Endothelial cell of umbilical vein (primary cell): Measurements from ENCODE around the gene GDI1. TPM values are rescaled to one million over a fixed set of nuclear protein-coding genes. Genes with fewer than 3 reads are reported as not detected.

Source experiments
- BruUV-seq: library from RNA; stranded (reverse); fragments of 400-500 nt; replicated peaks from 2 replicates; lab custom pipeline; 2021; lab: Mats Ljungman, UMichigan
- CTCF ChIA-PET: fragments of 300-600, 350-600 bp; sonication (Branson Sonifier 250); formaldehyde crosslinking; loops from one replicate; lab custom pipeline; 2021; ENCODE audit warnings: antibody characterized with exemption, inconsistent platforms; lab: Charles Lee
- POLR2A ChIA-PET: fragments of 300-600, 350-600 bp; sonication (Branson Sonifier 250); formaldehyde crosslinking; loops from one replicate; lab custom pipeline; 2021; ENCODE audit warnings: antibody characterized with exemption, inconsistent platforms; lab: Charles Lee
- DNase-seq: peaks from one replicate; pipeline ENCODE4 v3.0.0-alpha.2; 2011; ENCODE audit warnings: low read depth, low spot score
- FAIRE-seq: peaks from 2 replicates; lab custom pipeline; 2011; peaks lifted over from hg19 to GRCh38; lab: Jason Lieb, UNC
- H2AFZ ChIP-seq: 2 replicates; pipeline ENCODE4 v1.6.0; 2012; ENCODE audit warnings: low read depth, low read length, control low read depth, inconsistent platforms
- H3K27ac ChIP-seq: 2 replicates; pipeline ENCODE4 v1.5.1; 2011; ENCODE audit warnings: low read depth, mild to moderate bottlenecking, control low read depth, low read length, moderate library complexity; ENCODE audit not compliant: insufficient read depth
- H3K27me3 ChIP-seq, 2 experiments: 2 replicates each; pipeline versions ENCODE4 v1.6.0 to v1.6.1; 2011; ENCODE audit warnings: low read length in 2 of 2, mixed read lengths in 1 of 2; ENCODE audit not compliant: control insufficient read depth in 2 of 2, insufficient read depth in 2 of 2
- H3K36me3 ChIP-seq, 2 experiments: 2 replicates in 1 of 2; 3 replicates in 1 of 2; pipeline ENCODE4 v1.5.1; 2011; ENCODE audit warnings: low read length in 2 of 2, mild to moderate bottlenecking in 1 of 2, moderate library complexity in 1 of 2; ENCODE audit not compliant: control insufficient read depth in 2 of 2, insufficient read depth in 2 of 2; ENCODE audit errors: extremely low read depth in 1 of 2
- H3K4me1 ChIP-seq: 3 replicates; pipeline ENCODE4 v1.5.1; 2011; ENCODE audit warnings: mild to moderate bottlenecking, low read length; ENCODE audit not compliant: control insufficient read depth, insufficient read depth; ENCODE audit errors: extremely low read depth
- H3K4me2 ChIP-seq: 2 replicates; pipeline ENCODE4 v1.6.1; 2011; ENCODE audit warnings: low read length, control low read depth, mixed read lengths; ENCODE audit not compliant: insufficient read depth
- H3K4me3 ChIP-seq, 3 experiments: fragments of 200-600 bp in 1 of 3; sonication (generic), shearing (Covaris generic) in 1 of 3; replicated peaks in 1 of 3; 2 replicates each; pipeline ENCODE4 v1.5.1; 2011 to 2016; ENCODE audit warnings: control low read depth in 3 of 3, low read length in 3 of 3, mild to moderate bottlenecking in 2 of 3, inconsistent platforms in 1 of 3, low read depth in 1 of 3, moderate library complexity in 1 of 3; ENCODE audit not compliant: insufficient read depth in 1 of 3
- H3K79me2 ChIP-seq: 2 replicates; pipeline ENCODE4 v1.6.0; 2012; ENCODE audit warnings: low read length, inconsistent platforms; ENCODE audit not compliant: control insufficient read depth, insufficient read depth
- H3K9ac ChIP-seq: replicated peaks from 2 replicates; pipeline ENCODE3; 2011; ENCODE audit warnings: low read length, control low read depth; ENCODE audit not compliant: insufficient read depth; ENCODE audit errors: extremely low read depth
- H3K9me1 ChIP-seq: replicated peaks from 3 replicates; pipeline ENCODE4 v1.6.0; 2011; ENCODE audit warnings: mild to moderate bottlenecking, low read length; ENCODE audit not compliant: control insufficient read depth, insufficient read depth; ENCODE audit errors: extremely low read depth
- H3K9me3 ChIP-seq: replicated peaks from 2 replicates; pipeline ENCODE4 v1.5.1; 2012; ENCODE audit warnings: low read length, inconsistent platforms; ENCODE audit not compliant: control insufficient read depth, insufficient read depth
- H4K20me1 ChIP-seq: replicated peaks from 2 replicates; pipeline ENCODE3; 2011; ENCODE audit warnings: mild to moderate bottlenecking, low read length; ENCODE audit not compliant: control insufficient read depth, insufficient read depth; ENCODE audit errors: extremely low read depth
- CTCF ChIP-seq, 2 donors: IDR thresholded peaks; 1 replicate in 1 of 2; 2 replicates in 1 of 2; pipeline ENCODE4 v1.5.1; 2011; ENCODE audit warnings: low read length in 2 of 2, mild to moderate bottlenecking in 2 of 2, moderate library complexity in 2 of 2, control low read depth in 1 of 2, inconsistent platforms in 1 of 2, low read depth in 1 of 2; ENCODE audit not compliant: insufficient read depth in 1 of 2; ENCODE audit errors: extremely low read depth in 1 of 2
- FOS ChIP-seq: IDR thresholded peaks from 2 replicates; pipeline ENCODE4 v1.6.1; 2011; ENCODE audit warnings: mild to moderate bottlenecking, low read length, moderate library complexity, borderline replicate concordance; ENCODE audit not compliant: insufficient read depth
- GATA2 ChIP-seq: IDR thresholded peaks from 2 replicates; pipeline ENCODE4 v1.7.0; 2011; ENCODE audit warnings: low read depth, mild to moderate bottlenecking, moderate library complexity, mixed read lengths, low read length; ENCODE audit not compliant: insufficient read length, insufficient read depth
- JUN ChIP-seq: IDR thresholded peaks from 2 replicates; pipeline ENCODE4 v1.6.1; 2011; ENCODE audit warnings: borderline replicate concordance, low read depth; ENCODE audit not compliant: insufficient read length, insufficient read depth
- MAX ChIP-seq: IDR thresholded peaks from 2 replicates; pipeline ENCODE4 v1.6.1; 2011; ENCODE audit not compliant: insufficient read depth, insufficient read length
- MYC ChIP-seq: IDR thresholded peaks from one replicate; pipeline ENCODE4 v1.6.1; 2011; ENCODE audit warnings: mild to moderate bottlenecking, low read depth, low read length
- POLR2A ChIP-seq: IDR thresholded peaks from 2 replicates; pipeline ENCODE4 v1.6.1; 2012; ENCODE audit warnings: low read depth, mild to moderate bottlenecking, control low read depth, low read length
- POLR2AphosphoS5 ChIP-seq: IDR thresholded peaks from 2 replicates; pipeline ENCODE4 v1.6.1; 2012; ENCODE audit warnings: low read depth, mild to moderate bottlenecking, control low read depth, low read length, moderate library complexity; ENCODE audit not compliant: insufficient read depth
- dilution Hi-C: fragments of 300-500 bp; cut with MboI; formaldehyde crosslinking; loops from one replicate; pipeline ENCODE4 v1.15.0; 2019; ENCODE audit warnings: low sequenced_read_pairs; ENCODE audit not compliant: extremely low pct_ligation_motif_present
- intact Hi-C: fragments of 100-400 bp; cut with micrococcal nuclease; formaldehyde crosslinking; loops from one replicate; pipeline ENCODE4 v1.10.0; 2022
- polyA plus RNA-seq, 4 experiments: library from polyadenylated mRNA; depleted of rRNA in 3 of 4; stranded (reverse) in 3 of 4; unstranded in 1 of 4; fragments of >200 nt; gene quantifications; 2 replicates each; pipeline versions ENCODE4 v1.2.1 to v1.2.3, GENCODE V29; 2011 to 2012; ENCODE audit warnings: missing spikeins in 1 of 4
- total RNA-seq: library from RNA; stranded (reverse); gene quantifications from 2 replicates; pipeline ENCODE4 v1.2.3, GENCODE V29; 2021

The GDI1 gene
- total and polyA plus RNA-seq, 2 donors (not counting 3 experiments of a cell fraction or from before 2014, with no cell fraction given) = 128 to 247 TPM

GRCh38 chrX:154437971-154438893 lies 1.3 kb downstream of the GDI1 start:
- intact Hi-C loops = no loop called here
- H3K27ac ChIP-seq = no peak overlapping the region
- CTCF ChIA-PET = interaction anchor here (0.7 kb wide), 1 partner anchor 89 kb away, joined by 3 read pairs; no protein-coding TSS in a partner anchor

More at GRCh38 chrX:154437971-154438893, 1.3 kb downstream of the GDI1 start:
- H3K79me2 ChIP-seq = peaks cover 41% of the 10 kb centered on the region
- H3K9ac ChIP-seq = peak overlapping the region; percentile 59
- FAIRE-seq (peak; percentile 28), DNase-seq (no peak)
- peak overlapping the region; percentile 47 to 94 (median 75) for H3K4me3 ChIP-seq
- H3K9me1 ChIP-seq = no peaks in the 10 kb centered on the region
- H3K4me1 ChIP-seq = peaks cover 7% of the 10 kb centered on the region
- BruUV-seq = TSS peak; percentile 10
- no peaks in the 10 kb centered on the region for H3K9me3 ChIP-seq
- dilution Hi-C loops = no loop called here
- peaks cover 4 to 37% of the 10 kb centered on the region in 2 experiments for H3K36me3 ChIP-seq
- H3K27me3 ChIP-seq = no peaks in the 10 kb centered on the region
- no peaks in the 10 kb centered on the region for H4K20me1 ChIP-seq
- no peak overlapping the region for H2AFZ ChIP-seq
- POLR2A ChIA-PET = interaction anchor here (0.6 kb wide), 1 partner anchor 38 kb away, joined by 3 read pairs; no protein-coding TSS in a partner anchor
- peak overlapping the region; percentile 75 for H3K4me2 ChIP-seq
- TF ChIP-seq MAX = no peak
- TF ChIP-seq FOS = no peak
- TF ChIP-seq CTCF (IDR thresholded peaks at IDR 0.05; ENCODE audit: extremely low read depth in 1 of 2, insufficient read depth in 1 of 2, low read depth in 1 of 2, low read length in 2 of 2) = no peak
- TF ChIP-seq POLR2AphosphoS5 = no peak
- no peak for TF ChIP-seq GATA2
- no peak for TF ChIP-seq POLR2A
- TF ChIP-seq JUN = no peak
- TF ChIP-seq MYC = no peak
